Left cardiac atrium (tissue), 4 donors: Measurements from ENCODE around the gene KMT2E. TPM values are rescaled to one million over a fixed set of nuclear protein-coding genes. Genes with fewer than 3 reads are reported as not detected.

ENCODE experiments used
- ATAC-seq, 2 donors: fragments of 200-7000 bp; cut with Tn5 transposase; one replicate each; pipeline ENCODE4 v1.9.1; 2020; ENCODE audit warnings: mild to moderate bottlenecking in 2 of 2, moderate library complexity in 2 of 2
- DNase-seq: peaks from one replicate; pipeline ENCODE4 v3.0.0-alpha.2; 2020
- intact Hi-C, 2 donors: fragments of 100-400 bp; cut with DNase I; formaldehyde crosslinking; loops; one replicate each; pipeline versions ENCODE4 v1.14.1 to v1.15.1; 2022 to 2023
- total RNA-seq, 2 donors: library from RNA; stranded (reverse); fragmentation: NEBNext Ultra II Directional; extraction: Animal tissue kit (Norgen Biotek cat#: 25700); gene quantifications; one replicate each; pipeline ENCODE4 v1.2.1, GENCODE V29; 2021
- donor health status: DM: no; HTN: yes; CAD: no.
- donor health status: DM: no; HTN: yes; CAD: no; lungs with severe emphysema.
- donor health status: DM: yes; HTN: yes; CAD: no.
- donor health status: Dilated cardiomyopathy.

The KMT2E gene
- total RNA-seq, 2 donors from 2014 or later: 45.3 to 59.0 TPM

GRCh38 chr7:105132335-105132734 is 118.3 kb downstream of the KMT2E start:
- ATAC-seq (no peak), DNase-seq (no peak)
- intact Hi-C loops: no loop called here

DNA sequence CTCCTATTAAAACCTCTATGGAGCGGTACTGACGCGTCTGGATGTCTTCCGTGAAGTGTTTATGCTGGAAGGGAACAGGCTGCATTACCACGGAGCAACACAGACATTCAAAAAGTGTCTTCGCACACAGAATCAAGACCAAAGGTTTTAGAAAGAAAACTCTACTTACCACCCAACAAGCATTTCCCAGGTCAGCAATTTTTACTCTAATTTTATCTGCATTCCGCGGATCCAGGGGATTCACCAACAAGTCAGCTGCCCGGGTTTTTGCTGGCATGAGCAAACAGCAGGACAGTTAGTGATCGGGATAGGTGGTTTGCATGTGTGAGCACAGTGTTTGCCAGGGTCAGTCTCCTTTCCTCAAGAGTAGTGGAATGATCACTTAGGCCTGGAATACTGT is 118.8 kb downstream of the KMT2E start:
- ATAC-seq (no peak), DNase-seq (no peak)
- intact Hi-C loops: no loop called here

DNA sequence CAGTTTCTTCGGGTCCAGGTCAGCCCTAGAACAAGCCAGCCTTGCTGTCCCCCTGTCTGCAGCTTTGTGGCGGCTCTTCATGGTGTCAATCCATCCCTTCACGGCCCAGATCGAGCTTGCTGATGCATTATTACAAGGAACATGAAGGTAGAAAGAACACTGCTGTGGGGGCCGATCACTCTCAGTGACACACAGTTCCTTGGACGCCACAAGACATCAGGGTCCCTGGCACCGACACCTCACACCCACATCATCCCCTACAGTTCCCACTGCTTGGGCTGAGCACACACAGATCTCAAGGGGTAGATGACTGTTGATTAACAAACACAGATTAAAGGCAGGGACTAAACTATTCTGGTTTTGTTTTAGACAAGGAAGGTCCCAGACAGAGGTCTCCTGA is 119.4 kb downstream of the KMT2E start:
- ATAC-seq: no peak
- intact Hi-C loops: no loop called here

GRCh38 chr7:105133986-105134655 is 120.1 kb downstream of the KMT2E start:
- DNase-seq: no peak
- intact Hi-C loops: no loop called here
- no peak for ATAC-seq

More for the DNA sequence above, 119.4 kb downstream of the KMT2E start:
- DNase-seq: no peak

DNA sequence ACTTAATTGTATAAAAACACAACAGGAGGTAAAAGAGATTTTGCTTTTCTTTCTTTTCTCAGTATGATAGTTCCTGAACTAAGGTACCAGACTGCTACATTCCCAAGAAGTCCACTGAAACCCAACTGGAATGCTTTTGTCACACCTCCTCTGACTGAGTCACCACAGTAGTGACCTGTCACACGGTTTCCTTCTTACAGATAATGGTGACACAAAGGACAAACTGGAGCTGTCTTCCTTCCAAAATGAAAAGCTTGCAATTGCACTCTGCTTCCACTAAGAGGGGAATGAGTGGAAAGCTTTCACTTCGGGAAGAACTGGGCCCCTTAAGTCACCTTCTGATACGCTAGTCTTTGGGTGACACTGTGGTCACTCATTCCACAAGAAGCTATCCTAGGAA is 122.2 kb downstream of the KMT2E start:
- ATAC-seq (peak; percentile 27 to 62), DNase-seq (no peak)
- intact Hi-C loops: no loop called here

GRCh38 chr7:105137898-105138297 is 123.9 kb downstream of the KMT2E start:
- no peak for ATAC-seq
- intact Hi-C loops: no loop called here
- DNase-seq: no peak

DNA sequence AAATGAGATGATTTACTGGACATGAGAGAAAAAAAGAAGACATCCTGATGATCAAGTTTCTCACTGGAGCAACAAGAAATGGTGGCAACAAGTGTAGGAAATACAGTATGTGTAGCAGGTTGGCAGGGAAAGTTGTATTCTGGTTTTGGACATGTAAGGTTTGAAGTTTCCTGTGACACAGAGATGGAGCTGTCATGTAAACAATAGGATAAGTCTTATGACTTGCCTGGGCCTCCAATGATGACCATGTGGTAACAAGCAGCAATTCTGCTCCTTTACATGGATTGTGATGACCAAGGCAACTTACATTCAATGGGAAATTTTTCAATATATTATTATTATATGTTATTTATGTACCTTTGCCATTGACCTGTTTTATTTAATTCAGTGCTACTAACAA is 125.4 kb downstream of the KMT2E start:
- ATAC-seq (no peak), DNase-seq (no peak)
- intact Hi-C loops: no loop called here

DNA sequence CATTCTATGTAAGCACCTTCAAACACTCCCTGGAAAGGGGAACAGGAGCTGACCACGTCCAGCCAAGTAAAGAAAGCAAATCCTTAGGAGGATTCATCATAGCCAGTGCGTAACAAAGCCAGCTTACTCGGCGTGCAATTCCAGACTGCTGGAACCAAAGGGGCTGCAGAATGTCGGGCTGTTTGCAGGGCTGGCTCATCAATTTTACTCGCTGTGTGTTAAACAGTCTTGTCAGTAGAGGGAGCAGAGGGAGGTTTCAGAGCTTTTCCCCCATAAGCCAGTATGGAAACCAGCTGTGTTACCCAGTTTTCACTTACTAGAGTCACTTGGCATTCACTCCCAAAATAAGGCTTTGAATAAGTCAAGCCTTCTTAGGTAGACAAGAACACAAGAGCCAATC is 127.1 kb downstream of the KMT2E start:
- ATAC-seq (peak in 1 of 2 donors; percentile 24), DNase-seq (no peak)
- intact Hi-C loops: no loop called here

DNA sequence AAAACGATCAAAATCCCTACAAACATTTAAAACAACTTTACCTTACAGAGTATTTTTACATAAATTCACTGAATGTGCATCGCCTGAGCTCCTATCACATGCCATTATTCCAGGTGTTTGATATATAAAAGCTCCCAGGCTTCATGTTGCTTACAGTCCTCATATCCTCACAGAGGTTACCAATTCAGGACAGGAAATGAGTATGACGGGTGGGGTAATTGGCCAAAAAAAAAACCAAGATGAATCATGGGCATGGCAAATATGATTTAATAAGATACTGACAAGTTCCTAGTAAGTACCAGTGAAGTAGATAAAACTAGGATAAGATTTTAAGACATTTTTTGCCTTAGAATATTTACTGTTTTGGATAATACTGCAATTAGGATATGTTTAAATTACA is 135.8 kb downstream of the KMT2E start:
- intact Hi-C loops: loop anchor here in 1 of 2 donors (10.0 kb wide), 2 partner anchors 185 to 275 kb away; no protein-coding TSS in a partner anchor
- no peak for ATAC-seq
- no peak for DNase-seq

DNA sequence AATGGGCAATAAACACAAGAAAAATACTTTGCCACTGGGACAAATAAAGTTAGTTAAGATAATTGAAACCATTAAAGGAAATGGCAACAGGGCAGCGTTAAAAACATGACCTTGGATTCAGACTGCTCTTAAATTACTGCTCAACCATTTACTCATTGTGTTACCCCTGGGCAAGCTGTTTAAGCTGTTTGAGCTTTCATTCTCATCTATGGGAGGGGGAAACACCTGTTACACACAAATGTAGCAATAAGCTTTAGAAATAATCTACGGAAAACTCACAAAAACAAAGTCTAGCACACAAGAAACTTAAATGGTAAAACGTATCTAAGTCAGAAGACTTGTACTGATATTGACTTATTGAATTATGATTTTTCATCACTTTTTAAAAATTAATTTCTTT is 137.1 kb downstream of the KMT2E start:
- DNase-seq (no peak), ATAC-seq (no peak)
- intact Hi-C loops: loop anchor here in 1 of 2 donors (10.0 kb wide), 2 partner anchors 184 to 274 kb away; no protein-coding TSS in a partner anchor

GRCh38 chr7:105153531-105153930 is 139.5 kb downstream of the KMT2E start:
- intact Hi-C loops: loop anchor here in 1 of 2 donors (10.0 kb wide), 2 partner anchors 181 to 271 kb away; no protein-coding TSS in a partner anchor
- no peak for DNase-seq
- ATAC-seq: no peak

DNA sequence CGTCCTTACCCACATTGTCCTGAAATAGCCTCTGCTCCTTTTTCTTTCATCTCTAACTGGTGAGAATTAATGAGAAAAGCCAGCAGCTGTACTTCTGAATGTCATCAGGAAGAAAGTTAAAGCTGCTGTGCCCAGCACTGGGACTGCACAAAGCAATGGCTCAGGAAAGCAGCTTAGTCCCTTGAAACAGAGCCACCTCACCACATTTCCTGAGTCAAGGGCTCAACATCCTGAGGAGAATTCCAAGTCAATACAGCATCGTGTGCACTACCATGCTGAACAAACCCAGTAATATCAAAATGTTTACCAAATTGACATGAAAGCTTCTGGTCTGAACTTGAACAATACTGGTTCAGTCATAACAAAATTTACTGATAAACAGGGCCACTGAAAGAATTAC is 140.1 kb downstream of the KMT2E start:
- intact Hi-C loops: loop anchor here in 1 of 2 donors (10.0 kb wide), 2 partner anchors 181 to 271 kb away; no protein-coding TSS in a partner anchor
- DNase-seq (no peak), ATAC-seq (no peak)

DNA sequence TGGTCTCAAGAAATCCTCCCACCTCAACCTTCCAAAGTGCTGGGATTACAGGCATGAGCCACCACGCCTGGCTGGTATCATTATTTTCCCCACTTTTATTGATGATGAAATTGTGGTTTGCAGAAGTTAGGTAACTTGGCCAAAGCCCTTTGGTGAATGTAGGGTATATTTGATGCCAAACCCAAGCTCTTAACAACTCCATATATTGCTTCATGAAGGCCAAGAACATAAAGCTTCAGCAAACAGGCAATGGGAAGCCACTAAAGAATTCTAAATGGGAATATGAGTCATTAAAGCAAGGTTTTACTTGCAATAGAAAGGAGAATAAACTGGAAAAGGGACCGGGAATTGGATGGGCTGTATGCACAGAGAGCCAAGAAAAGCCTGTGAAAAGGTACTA is 142.7 kb downstream of the KMT2E start:
- no peak for DNase-seq
- no peak for ATAC-seq
- intact Hi-C loops: loop anchor here in 1 of 2 donors (10.0 kb wide), 2 partner anchors 178 to 268 kb away; no protein-coding TSS in a partner anchor

GRCh38 chr7:105157278-105157677 is 143.3 kb downstream of the KMT2E start:
- intact Hi-C loops: loop anchor here in 1 of 2 donors (10.0 kb wide), 2 partner anchors 178 to 268 kb away; no protein-coding TSS in a partner anchor
- ATAC-seq (no peak), DNase-seq (no peak)

GRCh38 chr7:105161366-105161765 is 147.4 kb downstream of the KMT2E start:
- intact Hi-C loops: no loop called here
- ATAC-seq (no peak), DNase-seq (no peak)
